WTC11 (cell line): ENCODE measurements around the gene IL20RB.
"Not testable (repeated sequence)": the region's sequence is repeated elsewhere in the genome, so short reads cannot be mapped to it uniquely, and the experiment has no call there.

Source experiments
- ATF2 ChIP-seq: sonication (generic); formaldehyde crosslinking; IDR thresholded peaks from 2 replicates; pipeline ENCODE4 v1.8.1; 2022; ENCODE audit warnings: low read depth, missing genetic modification reagents, borderline replicate concordance
- CTCF ChIP-seq: fragments of 200-600 bp; IDR thresholded peaks from 2 replicates; pipeline ENCODE4 v1.8.0; 2022; ENCODE audit warnings: antibody characterized with exemption
- PREB ChIP-seq: sonication (generic); formaldehyde crosslinking; IDR thresholded peaks from 2 replicates; pipeline ENCODE4 v1.8.1; 2022; ENCODE audit warnings: mild to moderate bottlenecking, missing genetic modification reagents, moderate library complexity, borderline replicate concordance
- ZNF232 ChIP-seq: sonication (generic); formaldehyde crosslinking; IDR thresholded peaks from 2 replicates; pipeline ENCODE4 v1.8.0; 2022; ENCODE audit warnings: mild to moderate bottlenecking, missing genetic modification reagents
- TF ChIP-seq, protein P1 (sequence below): fragments of 250-450 bp; sonication (Bioruptor Pico); conservative IDR thresholded peaks from 2 replicates; pipeline ENCODE4 v1.9.0; 2021; ENCODE audit warnings: mild to moderate bottlenecking

DNA sequence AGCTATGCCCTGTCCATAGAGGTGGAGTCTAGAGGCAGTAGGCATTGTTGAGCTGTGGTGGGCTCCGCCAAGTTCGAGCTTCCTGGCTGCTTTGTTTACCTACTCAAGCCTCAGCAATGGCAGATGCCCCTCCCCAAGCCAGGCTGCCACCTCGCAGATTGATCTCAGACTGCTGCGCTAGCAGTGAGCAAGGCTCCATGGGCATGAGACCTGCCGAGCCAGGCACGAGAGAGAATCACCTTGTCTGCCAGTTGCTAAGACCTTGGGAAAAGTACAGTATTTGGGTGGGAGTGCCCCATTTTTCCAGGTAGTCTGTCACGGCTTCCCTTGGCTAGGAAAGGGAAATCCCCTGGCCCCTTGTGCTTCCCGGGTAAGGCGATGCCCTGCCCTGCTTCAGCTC, 49.6 kb downstream of the IL20RB start:
- not testable (repeated sequence) for TF ChIP-seq CTCF; ATF2 (CRISPR knock-in tag); PREB; ZNF232 (CRISPR knock-in tag)
- TF ChIP-seq, protein P1, sequence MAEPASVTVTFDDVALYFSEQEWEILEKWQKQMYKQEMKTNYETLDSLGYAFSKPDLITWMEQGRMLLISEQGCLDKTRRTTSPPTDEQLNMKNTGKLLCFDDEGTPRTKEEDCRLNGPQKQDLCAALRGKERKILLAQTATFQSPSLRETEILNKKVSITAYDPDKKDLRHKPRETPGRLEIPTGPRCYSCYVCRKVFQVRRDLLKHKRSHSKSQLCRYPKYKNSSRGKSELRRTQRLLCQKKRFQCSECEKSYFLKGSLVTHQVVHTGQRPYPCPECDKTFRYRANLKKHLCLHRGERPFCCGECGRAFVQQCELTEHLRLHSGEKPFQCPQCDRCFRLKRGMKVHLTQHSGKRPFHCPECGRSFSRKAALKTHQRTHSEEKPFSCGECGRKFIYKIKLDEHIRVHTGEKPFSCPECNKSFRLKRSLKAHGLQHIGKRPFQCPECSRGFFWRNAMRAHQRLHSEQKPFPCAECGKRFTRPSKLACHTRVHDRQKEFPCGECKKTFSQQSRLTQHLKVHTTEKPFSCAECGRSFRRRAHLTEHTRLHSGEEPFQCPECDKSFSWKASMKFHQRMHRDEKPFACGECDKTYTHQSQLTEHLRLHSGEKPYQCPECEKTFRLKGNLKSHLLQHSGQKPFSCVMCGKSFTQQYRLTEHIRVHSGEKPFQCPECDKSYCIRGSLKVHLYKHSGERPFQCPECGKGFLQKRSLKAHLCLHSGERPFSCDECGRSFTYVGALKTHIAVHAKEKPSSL (CRISPR knock-in tag) = not testable (repeated sequence)
